Suprapubic skin (tissue), 3 donors: ENCODE data around the gene CFAP97D2.

ENCODE experiments used
- EP300 ChIP-seq: sonication (generic); formaldehyde crosslinking; IDR thresholded peaks from one replicate; pipeline ENCODE4 v1.6.1; 2017; ENCODE audit warnings: antibody characterized with exemption
- POLR2A ChIP-seq, 2 donors: fragments of 450-650 bp; IDR thresholded peaks; one replicate each; pipeline ENCODE4 v1.6.1; 2017; ENCODE audit warnings: antibody characterized with exemption in 2 of 2, mild to moderate bottlenecking in 2 of 2, moderate library complexity in 2 of 2
- TF ChIP-seq, protein P1 (sequence below), 2 donors: fragments of 200-600 bp in 1 of 2; fragments of 450-650 bp in 1 of 2; sonication (generic) in 1 of 2; IDR thresholded peaks; one replicate each; pipeline ENCODE4 v1.5.1; 2016 to 2019; ENCODE audit warnings: antibody characterized with exemption in 2 of 2, mild to moderate bottlenecking in 1 of 2, moderate library complexity in 1 of 2

GRCh38 chr13:114155320-114155719 lies 23.7 kb upstream of the CFAP97D2 start:
- TF ChIP-seq, protein P1, sequence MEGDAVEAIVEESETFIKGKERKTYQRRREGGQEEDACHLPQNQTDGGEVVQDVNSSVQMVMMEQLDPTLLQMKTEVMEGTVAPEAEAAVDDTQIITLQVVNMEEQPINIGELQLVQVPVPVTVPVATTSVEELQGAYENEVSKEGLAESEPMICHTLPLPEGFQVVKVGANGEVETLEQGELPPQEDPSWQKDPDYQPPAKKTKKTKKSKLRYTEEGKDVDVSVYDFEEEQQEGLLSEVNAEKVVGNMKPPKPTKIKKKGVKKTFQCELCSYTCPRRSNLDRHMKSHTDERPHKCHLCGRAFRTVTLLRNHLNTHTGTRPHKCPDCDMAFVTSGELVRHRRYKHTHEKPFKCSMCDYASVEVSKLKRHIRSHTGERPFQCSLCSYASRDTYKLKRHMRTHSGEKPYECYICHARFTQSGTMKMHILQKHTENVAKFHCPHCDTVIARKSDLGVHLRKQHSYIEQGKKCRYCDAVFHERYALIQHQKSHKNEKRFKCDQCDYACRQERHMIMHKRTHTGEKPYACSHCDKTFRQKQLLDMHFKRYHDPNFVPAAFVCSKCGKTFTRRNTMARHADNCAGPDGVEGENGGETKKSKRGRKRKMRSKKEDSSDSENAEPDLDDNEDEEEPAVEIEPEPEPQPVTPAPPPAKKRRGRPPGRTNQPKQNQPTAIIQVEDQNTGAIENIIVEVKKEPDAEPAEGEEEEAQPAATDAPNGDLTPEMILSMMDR (IDR thresholded peaks at IDR 0.05) = no peak
- TF ChIP-seq EP300 = no peak
- TF ChIP-seq POLR2A (IDR thresholded peaks at IDR 0.05) = no peak
